HG03095 (cell line): Measurements from ENCODE around the gene CD79A.
"Not testable (repeated sequence)": the region's sequence is repeated elsewhere in the genome, so short reads cannot be mapped to it uniquely, and the experiment has no call there.

Experiments used
- ATAC-seq: cut with Tn5 transposase; IDR thresholded peaks from one replicate; pipeline ENCODE4 v1.9.1; 2021; ENCODE audit warnings: moderate library complexity; ENCODE audit not compliant: unreplicated experiment

CD79A gene

GRCh38 chr19:41904118-41904870 lies 27.2 kb downstream of the CD79A start:
- no peak for ATAC-seq

GRCh38 chr19:41905273-41906002 lies 28.4 kb downstream of the CD79A start:
- no peak for ATAC-seq

GRCh38 chr19:41906271-41906670 lies 29.2 kb downstream of the CD79A start:
- no peak for ATAC-seq

GRCh38 chr19:41906916-41907680 lies 30.0 kb downstream of the CD79A start:
- ATAC-seq: no peak

- ATAC-seq: no peak
Observed at GRCh38 chr19:41907994-41908615, 31.0 kb downstream of the CD79A start.

- no peak for ATAC-seq
Observed at GRCh38 chr19:41908724-41909464, 31.8 kb downstream of the CD79A start.

GRCh38 chr19:41909706-41910105 lies 32.6 kb downstream of the CD79A start:
- ATAC-seq: no peak

- no peak for ATAC-seq
Observed at GRCh38 chr19:41910240-41910991, 33.3 kb downstream of the CD79A start.

GRCh38 chr19:41910992-41911888 lies 34.2 kb downstream of the CD79A start:
- ATAC-seq: no peak

GRCh38 chr19:41911889-41912731 lies 35.0 kb downstream of the CD79A start:
- no peak for ATAC-seq

GRCh38 chr19:41912899-41913537 lies 35.9 kb downstream of the CD79A start:
- ATAC-seq: no peak

- no peak for ATAC-seq
Observed at GRCh38 chr19:41913538-41914423, 36.7 kb downstream of the CD79A start.

- ATAC-seq: not testable (repeated sequence)
Observed at GRCh38 chr19:41914424-41914834, 37.4 kb downstream of the CD79A start.

- ATAC-seq: no peak
Observed at GRCh38 chr19:41915021-41915775, 38.1 kb downstream of the CD79A start.

GRCh38 chr19:41915776-41916414 lies 38.8 kb downstream of the CD79A start:
- ATAC-seq: no peak
